DOHH2 (cell line): ENCODE results near the gene DENR.

Experiments
- H3F3A ChIP-seq: fragments of 200-600 bp; sonication (generic), shearing (Covaris generic); 2 replicates; pipeline ENCODE4 v1.6.0; 2016; ENCODE audit warnings: antibody characterized with exemption, mild to moderate bottlenecking; ENCODE audit not compliant: control insufficient read depth, insufficient read depth
- H3K27ac ChIP-seq: fragments of 200-600 bp; sonication (generic); 2 replicates; pipeline ENCODE4 v1.5.1; 2014; ENCODE audit warnings: low read depth, mild to moderate bottlenecking, low read length, moderate library complexity
- H3K27me3 ChIP-seq: fragments of 200-600 bp; sonication (generic); 2 replicates; pipeline ENCODE4 v1.6.1; 2014; ENCODE audit warnings: mild to moderate bottlenecking, low read length, mixed read lengths; ENCODE audit not compliant: control insufficient read depth
- H3K36me3 ChIP-seq: fragments of 200-600 bp; sonication (generic); 2 replicates; pipeline ENCODE4 v1.6.1; 2014; ENCODE audit warnings: mild to moderate bottlenecking, low read length, moderate library complexity, mixed read lengths; ENCODE audit not compliant: control insufficient read depth
- H3K4me1 ChIP-seq: fragments of 200-600 bp; sonication (generic); 2 replicates; pipeline ENCODE4 v1.6.1; 2014; ENCODE audit warnings: mild to moderate bottlenecking, low read length, mixed read lengths; ENCODE audit not compliant: control insufficient read depth
- H3K4me2 ChIP-seq: fragments of 200-600 bp; sonication (generic); 2 replicates; pipeline ENCODE4 v1.6.0; 2014; ENCODE audit warnings: mild to moderate bottlenecking, low read length, moderate library complexity
- H3K4me3 ChIP-seq: fragments of 200-600 bp; sonication (generic); 2 replicates; pipeline ENCODE4 v1.5.1; 2014; ENCODE audit warnings: mild to moderate bottlenecking, low read length, mixed read lengths
- H3K79me2 ChIP-seq: fragments of 200-600 bp; sonication (generic); 2 replicates; pipeline ENCODE4 v1.6.1; 2014; ENCODE audit warnings: mild to moderate bottlenecking, low read length, mixed read lengths; ENCODE audit not compliant: control insufficient read depth
- H3K9me2 ChIP-seq: fragments of 200-600 bp; sonication (generic); replicated peaks from 2 replicates; pipeline ENCODE4 v1.6.1; 2014; ENCODE audit warnings: mild to moderate bottlenecking, low read length, mixed read lengths; ENCODE audit not compliant: control insufficient read depth
- H3K9me3 ChIP-seq: fragments of 200-600 bp; sonication (generic); 2 replicates; pipeline ENCODE4 v1.6.1; 2014; ENCODE audit warnings: antibody characterized with exemption, low read length, mixed read lengths; ENCODE audit not compliant: control insufficient read depth, insufficient read depth
- H4K20me1 ChIP-seq: fragments of 200-600 bp; sonication (generic); 2 replicates; pipeline ENCODE4 v1.6.0; 2014; ENCODE audit warnings: low read depth, mild to moderate bottlenecking, antibody characterized with exemption, low read length, moderate library complexity; ENCODE audit not compliant: control insufficient read depth, insufficient read depth
- CTCF ChIP-seq: fragments of 200-600 bp; sonication (generic); IDR thresholded peaks from one replicate; pipeline ENCODE4 v1.5.1; 2014; ENCODE audit warnings: antibody characterized with exemption, mild to moderate bottlenecking, low read depth, low read length; ENCODE audit not compliant: poor library complexity, severe bottlenecking
- EZH2phosphoT487 ChIP-seq: fragments of 200-600 bp; sonication (generic); IDR thresholded peaks from 2 replicates; pipeline ENCODE4 v1.6.1; 2017; ENCODE audit warnings: borderline replicate concordance, mild to moderate bottlenecking, antibody characterized with exemption, low read length, moderate library complexity, mixed read lengths

DENR gene

GRCh38 chr12:122785503-122785902, 32.9 kb downstream of the DENR start:
- Histone ChIP-seq H3K4me1 (no peaks in the 10 kb centered on the region), H3K79me2 (no peaks in the 10 kb centered on the region), H3K9me2 (no peaks in the 10 kb centered on the region), H3K27me3 (no peaks in the 10 kb centered on the region), H3K4me3 (no peak overlapping the region), H3K4me2 (no peak overlapping the region), H3K27ac (no peak overlapping the region), H3F3A (peaks cover 4% of the 10 kb centered on the region; the same call in 1 of the 2 replicates), H3K36me3 (no peaks in the 10 kb centered on the region), H3K9me3 (no peaks in the 10 kb centered on the region), H4K20me1 (no peaks in the 10 kb centered on the region)
- TF ChIP-seq CTCF, result no peak
- no peak for TF ChIP-seq EZH2phosphoT487

GRCh38 chr12:122788387-122788786, 35.8 kb downstream of the DENR start:
- Histone ChIP-seq H3K4me3 (no peak overlapping the region), H3K27me3 (no peaks in the 10 kb centered on the region), H3K27ac (no peak overlapping the region), H3F3A (no peaks in the 10 kb centered on the region), H3K79me2 (no peaks in the 10 kb centered on the region), H3K4me2 (no peak overlapping the region), H3K4me1 (no peaks in the 10 kb centered on the region), H3K9me3 (no peaks in the 10 kb centered on the region), H4K20me1 (no peaks in the 10 kb centered on the region), H3K9me2 (no peaks in the 10 kb centered on the region), H3K36me3 (no peaks in the 10 kb centered on the region)
- TF ChIP-seq EZH2phosphoT487 (no peak), CTCF (no peak)

- Histone ChIP-seq H3K9me3 (no peaks in the 10 kb centered on the region), H3K9me2 (no peaks in the 10 kb centered on the region), H3K79me2 (no peaks in the 10 kb centered on the region), H3F3A (no peaks in the 10 kb centered on the region), H3K4me1 (peaks cover 5% of the 10 kb centered on the region), H4K20me1 (no peaks in the 10 kb centered on the region), H3K36me3 (no peaks in the 10 kb centered on the region), H3K4me3 (no peak overlapping the region), H3K27ac (no peak overlapping the region), H3K4me2 (no peak overlapping the region), H3K27me3 (no peaks in the 10 kb centered on the region)
- TF ChIP-seq CTCF (no peak), EZH2phosphoT487 (no peak)
Measured at GRCh38 chr12:122789637-122790036, 37.0 kb downstream of the DENR start.
